Endodermal cell (in vitro differentiated cells): ENCODE data around the gene COQ2. TPM values are rescaled to one million over a fixed set of nuclear protein-coding genes. Genes with fewer than 3 reads are reported as not detected.

Source experiments
- DNase-seq: peaks from one replicate; pipeline ENCODE4 v3.0.0-alpha.2; 2017
- H3K27ac ChIP-seq: 2 replicates; pipeline ENCODE4 v1.5.1; 2013; ENCODE audit warnings: mild to moderate bottlenecking, low read depth, low read length, moderate library complexity
- H3K27me3 ChIP-seq: 2 replicates; pipeline ENCODE4 v1.6.1; 2013; ENCODE audit warnings: mild to moderate bottlenecking, low read length, moderate library complexity; ENCODE audit not compliant: insufficient read depth, control insufficient read depth, poor library complexity, severe bottlenecking
- H3K36me3 ChIP-seq: 2 replicates; pipeline ENCODE4 v1.7.0; 2013; ENCODE audit warnings: mild to moderate bottlenecking, low read length, moderate library complexity; ENCODE audit not compliant: control insufficient read depth, insufficient read depth
- H3K4me1 ChIP-seq: one replicate; pipeline ENCODE4 v1.7.0; 2013; ENCODE audit warnings: low read length; ENCODE audit not compliant: control insufficient read depth, insufficient read depth
- H3K4me3 ChIP-seq: 2 replicates; pipeline ENCODE4 v1.5.1; 2013; ENCODE audit warnings: mild to moderate bottlenecking, low read length, moderate library complexity
- H3K9ac ChIP-seq: 2 replicates; pipeline ENCODE4 v1.6.1; 2013; ENCODE audit warnings: mild to moderate bottlenecking, low read length, moderate library complexity; ENCODE audit not compliant: poor library complexity, severe bottlenecking; ENCODE audit errors: extremely low read depth
- H3K9me3 ChIP-seq: 2 replicates; pipeline ENCODE4 v1.6.1; 2013; ENCODE audit warnings: mild to moderate bottlenecking, low read length, moderate library complexity; ENCODE audit not compliant: control insufficient read depth
- H3K27ac Mint-ChIP-seq: 2 replicates; pipeline ENCODE4 v1.8.0; 2020; ENCODE audit warnings: mixed read lengths
- H3K27me3 Mint-ChIP-seq: 2 replicates; pipeline ENCODE4 v1.8.0; 2021; ENCODE audit warnings: mild to moderate bottlenecking, mixed read lengths; ENCODE audit not compliant: insufficient read depth
- H3K36me3 Mint-ChIP-seq: 2 replicates; pipeline ENCODE4 v1.8.0; 2020; ENCODE audit warnings: low read depth, mixed read lengths
- H3K4me1 Mint-ChIP-seq: 2 replicates; pipeline ENCODE4 v1.8.0; 2020; ENCODE audit warnings: mixed read lengths
- H3K4me3 Mint-ChIP-seq: 2 replicates; pipeline ENCODE4 v1.8.0; 2020; ENCODE audit warnings: mild to moderate bottlenecking, moderate library complexity, mixed read lengths
- H3K9me3 Mint-ChIP-seq: 2 replicates; pipeline ENCODE4 v1.8.0; 2020; ENCODE audit warnings: mild to moderate bottlenecking, mixed read lengths
- CTCF ChIP-seq: fragments of 200-600 bp; sonication (generic); conservative IDR thresholded peaks from 2 replicates; pipeline ENCODE4 v1.5.0; 2021; ENCODE audit warnings: antibody characterized with exemption, mild to moderate bottlenecking
- WGBS, 2 experiments: methylation state at CpG; one replicate each; pipeline versions ENCODE4 v1.1.5 to v1.1.7; 2013; ENCODE audit warnings: missing lambda C conversion rate in 2 of 2, mixed read lengths in 1 of 2; ENCODE audit not compliant: insufficient coverage in 1 of 2, insufficient read length in 1 of 2; 5-methylcytosine and 5-hydroxymethylcytosine counted together
- total RNA-seq, 2 donors: library from RNA; stranded (reverse); fragmentation: NEBNext Ultra II Directional in 1 of 2; extraction: Animal tissue kit (Norgen Biotek cat#: 25700) in 1 of 2; gene quantifications; 2 replicates in 1 of 2; 3 replicates in 1 of 2; pipeline ENCODE4 v1.2.1, GENCODE V29; 2021

The COQ2 gene
- total RNA-seq, 2 donors from 2014 or later, result 17.7 to 18.4 TPM

GRCh38 chr4:83269256-83269655, 15.3 kb downstream of the COQ2 start:
- H3K4me1 ChIP-seq, result no peaks in the 10 kb centered on the region
- peaks cover 35% of the 10 kb centered on the region for H3K36me3 ChIP-seq
- no peak for DNase-seq
- no peaks in the 10 kb centered on the region for H3K9me3 ChIP-seq
- no CpG with 5 or more reads among the region's 1 CpG for WGBS, 2 experiments
- H3K27me3 ChIP-seq, result no peaks in the 10 kb centered on the region
- Mint-ChIP-seq H3K27me3 (no peaks in the 10 kb centered on the region), H3K27ac (no peak overlapping the region), H3K4me3 (no peak overlapping the region), H3K36me3 (peaks cover 23% of the 10 kb centered on the region), H3K4me1 (no peaks in the 10 kb centered on the region), H3K9me3 (no peaks in the 10 kb centered on the region)
- no peak overlapping the region for H3K9ac ChIP-seq
- H3K27ac ChIP-seq, result no peak overlapping the region
- H3K4me3 ChIP-seq, result no peak overlapping the region
- TF ChIP-seq CTCF, result no peak

GRCh38 chr4:83268491-83268890, 16.1 kb downstream of the COQ2 start:
- TF ChIP-seq CTCF, result no peak
- no peaks in the 10 kb centered on the region for H3K9me3 Mint-ChIP-seq
- H3K9ac ChIP-seq, result no peak overlapping the region
- H3K9me3 ChIP-seq, result no peaks in the 10 kb centered on the region
- DNase-seq, result no peak
- H3K27me3 ChIP-seq, result no peaks in the 10 kb centered on the region
- no peak overlapping the region for H3K4me3 ChIP-seq
- H3K4me1 Mint-ChIP-seq, result no peaks in the 10 kb centered on the region
- H3K27me3 Mint-ChIP-seq, result no peaks in the 10 kb centered on the region
- no peaks in the 10 kb centered on the region for H3K4me1 ChIP-seq
- 50% methylated on average over 2 of the region's 2 CpGs; no CpG with 5 or more reads in 1 of the 2 experiments for WGBS, 2 experiments
- peaks cover 20% of the 10 kb centered on the region for H3K36me3 Mint-ChIP-seq
- H3K27ac Mint-ChIP-seq, result no peak overlapping the region
- peaks cover 40% of the 10 kb centered on the region for H3K36me3 ChIP-seq
- no peak overlapping the region for H3K27ac ChIP-seq
- no peak overlapping the region for H3K4me3 Mint-ChIP-seq

- WGBS, 2 experiments, result 83 to 99% methylated on average over 1 to 3 of the region's 3 CpGs
- peaks cover 40% of the 10 kb centered on the region for H3K36me3 ChIP-seq
- TF ChIP-seq CTCF, result no peak
These were observed 16.6 kb downstream of the COQ2 start for GRCh38 chr4:83267830-83268475.

More at GRCh38 chr4:83267830-83268475, 16.6 kb downstream of the COQ2 start:
- Mint-ChIP-seq H3K4me3 (no peak overlapping the region), H3K36me3 (peaks cover 18% of the 10 kb centered on the region), H3K9me3 (no peaks in the 10 kb centered on the region), H3K4me1 (no peaks in the 10 kb centered on the region), H3K27ac (no peak overlapping the region), H3K27me3 (no peaks in the 10 kb centered on the region)
- Histone ChIP-seq H3K4me1 (no peaks in the 10 kb centered on the region), H3K27me3 (no peaks in the 10 kb centered on the region), H3K4me3 (no peak overlapping the region), H3K27ac (no peak overlapping the region), H3K9ac (no peak overlapping the region), H3K9me3 (no peaks in the 10 kb centered on the region)
- no peak for DNase-seq
